HPDE6-E6E7 (cell line): ENCODE results near the gene DCD.
"Not testable (repeated sequence)": the region's sequence is repeated elsewhere in the genome, so short reads cannot be mapped to it uniquely, and the experiment has no call there.

ENCODE experiments used
- DNase-seq: peaks from one replicate; pipeline ENCODE4 v3.0.0; 2011; ENCODE audit warnings: missing footprints; ENCODE audit errors: extremely low spot score

The DCD gene

GRCh38 chr12:54648265-54648664, at the start of gene DCD:
Gene DCD, minus strand, starts transcription at chr12:54648365. Its CDS starts 62 bp downstream, at chr12:54648303.
- DNase-seq, result no peak

- DNase-seq, result no peak
Measured at GRCh38 chr12:54697851-54698250, 49.7 kb upstream of the DCD start.

- no peak for DNase-seq
Measured at GRCh38 chr12:54692353-54692752, 44.2 kb upstream of the DCD start.

- no peak for DNase-seq
Measured at GRCh38 chr12:54689984-54690383, 41.8 kb upstream of the DCD start.

GRCh38 chr12:54689034-54689372, 40.8 kb upstream of the DCD start:
- no peak for DNase-seq

GRCh38 chr12:54688309-54689033, 40.3 kb upstream of the DCD start:
- no peak for DNase-seq

- no peak for DNase-seq
Measured at GRCh38 chr12:54684636-54685630, 36.8 kb upstream of the DCD start.

- no peak for DNase-seq
Measured at GRCh38 chr12:54683398-54683797, 35.2 kb upstream of the DCD start.

- no peak for DNase-seq
Measured at GRCh38 chr12:54682674-54683073, 34.5 kb upstream of the DCD start.

GRCh38 chr12:54680374-54680773, 32.2 kb upstream of the DCD start:
- DNase-seq, result no peak

GRCh38 chr12:54678131-54678530, 30.0 kb upstream of the DCD start:
- no peak for DNase-seq

- DNase-seq, result no peak
Measured at GRCh38 chr12:54667945-54668344, 19.8 kb upstream of the DCD start.

- no peak for DNase-seq
Measured at GRCh38 chr12:54666008-54666407, 17.8 kb upstream of the DCD start.

- DNase-seq, result not testable (repeated sequence)
Measured at GRCh38 chr12:54665022-54665635, 17.0 kb upstream of the DCD start.

GRCh38 chr12:54663603-54664002, 15.4 kb upstream of the DCD start:
- no peak for DNase-seq

- DNase-seq, result no peak
Measured at GRCh38 chr12:54662026-54662425, 13.9 kb upstream of the DCD start.

GRCh38 chr12:54661048-54661447, 12.9 kb upstream of the DCD start:
- DNase-seq, result no peak

GRCh38 chr12:54660320-54660962, 12.3 kb upstream of the DCD start:
- DNase-seq, result no peak

- no peak for DNase-seq
Measured at GRCh38 chr12:54658306-54659264, 10.4 kb upstream of the DCD start.

- no peak for DNase-seq
Measured at GRCh38 chr12:54657105-54657607, 9.0 kb upstream of the DCD start.

- no peak for DNase-seq
Measured at GRCh38 chr12:54654926-54655325, 6.8 kb upstream of the DCD start.
